Ovary (tissue), 9 donors: ENCODE data around the gene SLIT3. TPM values are rescaled to one million over a fixed set of nuclear protein-coding genes. Genes with fewer than 3 reads are reported as not detected.

ENCODE experiments used
- DNase-seq, 5 donors: peaks; one replicate each; pipeline ENCODE4 v3.0.0-alpha.2; 2019 to 2020
- H3K27ac ChIP-seq, 2 donors: fragments of 200-600 bp; one replicate each; pipeline versions ENCODE4 v1.5.1 to v1.8.0; 2019 to 2022
- H3K27me3 ChIP-seq: fragments of 200-600 bp; one replicate; pipeline ENCODE4 v1.8.0; 2022
- H3K36me3 ChIP-seq: fragments of 200-600 bp; sonication (generic); one replicate; pipeline ENCODE4 v1.5.1; 2019
- H3K4me1 ChIP-seq: one replicate; pipeline ENCODE4 v1.8.1; 2013; ENCODE audit warnings: mild to moderate bottlenecking, moderate library complexity; ENCODE audit not compliant: insufficient read depth
- H3K4me3 ChIP-seq: fragments of 200-600 bp; sonication (generic); one replicate; pipeline ENCODE4 v1.5.1; 2017
- H3K9me3 ChIP-seq, 2 donors: fragments of 200-600 bp in 1 of 2; sonication (generic) in 1 of 2; one replicate each; pipeline versions ENCODE4 v1.5.1 to v1.8.1; 2013 to 2019; ENCODE audit warnings: mild to moderate bottlenecking in 1 of 2, moderate library complexity in 1 of 2
- CTCF ChIP-seq, 3 donors: fragments of 450-650 bp in 2 of 3; fragments of 200-600 bp in 1 of 3; IDR thresholded peaks; one replicate each; pipeline versions ENCODE4 v1.5.1 to v1.8.0; 2016 to 2022; ENCODE audit warnings: antibody characterized with exemption in 3 of 3, mild to moderate bottlenecking in 1 of 3
- EP300 ChIP-seq: sonication (generic); formaldehyde crosslinking; IDR thresholded peaks from one replicate; pipeline ENCODE4 v1.6.1; 2017; ENCODE audit warnings: antibody characterized with exemption
- POLR2A ChIP-seq: fragments of 450-650 bp; IDR thresholded peaks from one replicate; pipeline ENCODE4 v1.6.1; 2017; ENCODE audit warnings: antibody characterized with exemption, mild to moderate bottlenecking, moderate library complexity
- WGBS, 3 donors: extraction: QIAGEN DNeasy Blood & Tissue Kit in 1 of 3; methylation state at CpG; one replicate each; pipeline versions ENCODE4 v1.1.5 to v1.1.7; 2013 to 2017; 5-methylcytosine and 5-hydroxymethylcytosine counted together
- intact Hi-C, 4 donors: fragments of 100-400 bp; cut with DNase I; formaldehyde crosslinking; loops; one replicate each; pipeline versions ENCODE4 v1.11.0 to v1.15.1; 2022 to 2023
- polyA plus RNA-seq, 2 donors: library from polyadenylated mRNA; stranded (reverse); fragments of 200-250 nt in 1 of 2; fragments of 350-450 nt in 1 of 2; fragmentation: Illumina TruSeq in 1 of 2; extraction: RNeasy Lipid Tissue Mini Kit (QIAGEN cat#74804) in 1 of 2; gene quantifications; one replicate each; pipeline ENCODE4 v1.2.3, GENCODE V29; 2013 to 2014
- total RNA-seq, 7 donors: library from RNA; depleted of rRNA in 2 of 7; stranded (reverse); fragments of >200 nt in 2 of 7; fragmentation: NEBNext Ultra II Directional in 3 of 7; extraction: Animal tissue kit (Norgen Biotek cat#: 25700) in 3 of 7; gene quantifications; one replicate each; pipeline versions ENCODE4 v1.1.0 to v1.2.4, GENCODE V29; 2016 to 2023
- donor health status: DM: no; HTN: no; CAD: no; lungs with moderate emphysema.
- donor health status: DM: no; HTN: no; CAD: no.
- donor health status: Bipolar disorder and iron deficiency.
- donor health status: DM: yes; HTN: yes; CAD: no.
- donor health status: DM: no; HTN: no; CAD: no.
- donor health status: DM: yes; HTN: yes; CAD: no.

The SLIT3 gene
- total and polyA plus RNA-seq, 9 donors = 10.3 to 106 (median 24.4) TPM

GRCh38 chr5:168778536-168778935 is 522.4 kb downstream of the SLIT3 start:
- intact Hi-C loops = no loop called here
- Histone ChIP-seq H3K27me3 (no peaks in the 10 kb centered on the region), H3K4me1 (no peaks in the 10 kb centered on the region), H3K4me3 (no peak overlapping the region), H3K27ac (no peak overlapping the region), H3K9me3 (no peaks in the 10 kb centered on the region), H3K36me3 (no peaks in the 10 kb centered on the region)
- 86 to 93% (median 91%) methylated on average over 10 of the region's 10 CpGs for WGBS, 3 donors
- TF ChIP-seq CTCF (IDR thresholded peaks at IDR 0.05) = no peak
- no peak for DNase-seq

- H3K27me3 ChIP-seq = no peaks in the 10 kb centered on the region
- no peak for DNase-seq
- 89 to 94% (median 93%) methylated on average over 2 of the region's 2 CpGs for WGBS, 3 donors
- H3K9me3 ChIP-seq = no peaks in the 10 kb centered on the region
- H3K4me3 ChIP-seq = no peak overlapping the region
- no peaks in the 10 kb centered on the region for H3K36me3 ChIP-seq
- no peak for TF ChIP-seq CTCF (IDR thresholded peaks at IDR 0.05)
- TF ChIP-seq EP300 = no peak
- no peak for TF ChIP-seq POLR2A
- intact Hi-C loops = no loop called here
- H3K27ac ChIP-seq = no peak overlapping the region
- no peaks in the 10 kb centered on the region for H3K4me1 ChIP-seq
These were observed 523.3 kb downstream of the SLIT3 start for GRCh38 chr5:168777651-168778050.

GRCh38 chr5:168776070-168776469 is 524.9 kb downstream of the SLIT3 start:
- WGBS, 3 donors = 27 to 41% (median 34%) methylated on average over 9 of the region's 9 CpGs
- Histone ChIP-seq H3K4me1 (no peaks in the 10 kb centered on the region), H3K9me3 (no peaks in the 10 kb centered on the region), H3K27ac (no peak overlapping the region), H3K27me3 (no peaks in the 10 kb centered on the region), H3K36me3 (no peaks in the 10 kb centered on the region), H3K4me3 (no peak overlapping the region)
- no peak for DNase-seq
- intact Hi-C loops = no loop called here
- TF ChIP-seq POLR2A (no peak), CTCF (IDR thresholded peaks at IDR 0.05) (no peak), EP300 (no peak)

- 93 to 94% (median 94%) methylated on average over 9 of the region's 9 CpGs for WGBS, 3 donors
- H3K4me3 ChIP-seq = no peak overlapping the region
- TF ChIP-seq CTCF (IDR thresholded peaks at IDR 0.05) (no peak), POLR2A (no peak), EP300 (no peak)
- intact Hi-C loops = no loop called here
- H3K9me3 ChIP-seq = no peaks in the 10 kb centered on the region
- no peak overlapping the region for H3K27ac ChIP-seq
- DNase-seq = no peak
- H3K27me3 ChIP-seq = no peaks in the 10 kb centered on the region
- no peaks in the 10 kb centered on the region for H3K4me1 ChIP-seq
- no peaks in the 10 kb centered on the region for H3K36me3 ChIP-seq
These were observed 527.7 kb downstream of the SLIT3 start for GRCh38 chr5:168773226-168773625.
